K562 (cell line): Measurements from ENCODE around the gene AGK. TPM values are rescaled to one million over a fixed set of nuclear protein-coding genes. Genes with fewer than 3 reads are reported as not detected.

Source experiments
- CCNT2 ChIP-seq: IDR thresholded peaks from 2 replicates; pipeline ENCODE4 v1.6.1; 2011; ENCODE audit warnings: borderline replicate concordance, low read depth, mild to moderate bottlenecking, moderate library complexity, mixed read lengths, low read length; ENCODE audit not compliant: insufficient read length; ENCODE audit errors: extremely low read depth
- ETV6 ChIP-seq, 3 experiments: fragments of 150-350 bp in 1 of 3; sonication (generic) in 1 of 3; formaldehyde crosslinking in 1 of 3; IDR thresholded peaks; 2 replicates each; pipeline versions ENCODE4 v1.6.1 to v1.8.0; 2014 to 2022; ENCODE audit warnings: borderline replicate concordance in 2 of 3, low read depth in 2 of 3, antibody characterized with exemption in 1 of 3, low read length in 1 of 3, mild to moderate bottlenecking in 1 of 3, missing genetic modification reagents in 1 of 3
- GMEB1 ChIP-seq: fragments of 250-450 bp; sonication (Bioruptor Pico); IDR thresholded peaks from 2 replicates; pipeline ENCODE4 v1.4.0; 2020; ENCODE audit warnings: mild to moderate bottlenecking
- IRF9 ChIP-seq: fragments of 450-650 bp; IDR thresholded peaks from 2 replicates; pipeline ENCODE4 v1.6.1; 2016; ENCODE audit warnings: missing biosample characterization, missing genetic modification characterization
- L3MBTL2 ChIP-seq: fragments of 450-650 bp; IDR thresholded peaks from 2 replicates; pipeline ENCODE4 v1.6.1; 2016; ENCODE audit warnings: mild to moderate bottlenecking, moderate library complexity
- MIER1 ChIP-seq: fragments of 450-650 bp; IDR thresholded peaks from 2 replicates; pipeline ENCODE4 v1.6.1; 2016; ENCODE audit warnings: antibody characterized with exemption, mild to moderate bottlenecking, low read depth
- NBN ChIP-seq: fragments of 450-650 bp; IDR thresholded peaks from 2 replicates; pipeline ENCODE4 v1.6.1; 2016; ENCODE audit warnings: low read depth, mild to moderate bottlenecking
- POLR2G ChIP-seq: fragments of 200-400 bp; formaldehyde crosslinking; IDR thresholded peaks from 2 replicates; pipeline ENCODE4 v1.6.1; 2017; ENCODE audit warnings: low read depth, mild to moderate bottlenecking, antibody characterized with exemption, low read length, moderate library complexity
- RCOR1 ChIP-seq, 2 experiments: IDR thresholded peaks; 2 replicates each; pipeline ENCODE4 v1.6.1; 2012; ENCODE audit warnings: low read depth in 2 of 2, low read length in 2 of 2, borderline replicate concordance in 1 of 2, improper control_type of control experiment in 1 of 2
- TBP ChIP-seq: optimal IDR thresholded peaks from 2 replicates; pipeline ENCODE3; 2011; ENCODE audit warnings: low read depth, low read length, improper control_type of control experiment
- YY1 ChIP-seq, 3 experiments: IDR thresholded peaks; 2 replicates each; pipeline ENCODE4 v1.6.1; 2011; ENCODE audit warnings: low read length in 2 of 3, mild to moderate bottlenecking in 2 of 3, moderate library complexity in 2 of 3, borderline replicate concordance in 1 of 3, control low read depth in 1 of 3, low read depth in 1 of 3; ENCODE audit not compliant: insufficient read depth in 3 of 3, insufficient replicate concordance in 2 of 3, control insufficient read depth in 1 of 3, insufficient read length in 1 of 3; ENCODE audit errors: extremely low read depth in 1 of 3
- ZKSCAN1 ChIP-seq: fragments of 150-350 bp; IDR thresholded peaks from 2 replicates; pipeline ENCODE4 v1.6.1; 2016; ENCODE audit warnings: low read depth, low read length
- ZNF140 ChIP-seq: fragments of 250-450 bp; sonication (Bioruptor Pico); IDR thresholded peaks from 2 replicates; pipeline ENCODE4 v1.8.0; 2021; ENCODE audit warnings: moderate library complexity, mild to moderate bottlenecking, inconsistent platforms
- ZNF232 ChIP-seq: sonication (generic); formaldehyde crosslinking; IDR thresholded peaks from 2 replicates; pipeline ENCODE4 v1.8.0; 2022; ENCODE audit warnings: mild to moderate bottlenecking, missing genetic modification reagents
- ZNF277 ChIP-seq: fragments of 250-450 bp; sonication (Bioruptor Pico); IDR thresholded peaks from 2 replicates; pipeline ENCODE4 v1.8.0; 2022; ENCODE audit warnings: inconsistent platforms, mild to moderate bottlenecking, moderate library complexity, borderline replicate concordance
- ZNF584 ChIP-seq: fragments of 200-800 bp; sonication (Bioruptor generic); IDR thresholded peaks from 2 replicates; pipeline ENCODE4 v1.6.1; 2016; ENCODE audit warnings: low read depth, mild to moderate bottlenecking, missing genetic modification characterization, missing compliant biosample characterization
- ZNF586 ChIP-seq: fragments of 450-650 bp; formaldehyde crosslinking; conservative IDR thresholded peaks from 2 replicates; pipeline ENCODE4 v1.4.0; 2020; ENCODE audit warnings: mild to moderate bottlenecking, moderate library complexity
- ZNF780A ChIP-seq: fragments of 250-450 bp; sonication (Bioruptor Pico); IDR thresholded peaks from 2 replicates; pipeline ENCODE4 v1.5.0; 2021; ENCODE audit warnings: mild to moderate bottlenecking
- ZSCAN29 ChIP-seq: fragments of 450-650 bp; IDR thresholded peaks from 2 replicates; pipeline ENCODE4 v1.6.1; 2017
- polyA plus RNA-seq, 8 experiments: library from polyadenylated mRNA; depleted of rRNA in 4 of 8; stranded (reverse) in 5 of 8; unstranded in 3 of 8; fragments of >200 nt; fragmentation: Nextera tagmentation in 2 of 8; fragmentation: Illumina TruSeq in 1 of 8; extraction: Ambion mirVana in 2 of 8; extraction: Trizol in 1 of 8; gene quantifications; 2 replicates each; pipeline versions ENCODE4 v1.2.1 to v1.2.3, GENCODE V29; 2011 to 2014; ENCODE audit warnings: inconsistent platforms in 1 of 8, missing spikeins in 1 of 8
- total RNA-seq, 7 experiments: library from RNA; depleted of rRNA in 6 of 7; stranded (reverse); fragments of >200 nt in 6 of 7; fragmentation: Illumina TruSeq in 2 of 7; extraction: Trizol in 2 of 7; gene quantifications; 2 replicates each; pipeline versions ENCODE4 v1.2.1 to v1.2.3, GENCODE V29; 2011 to 2021; ENCODE audit warnings: low replicate concordance in 1 of 7
- TF ChIP-seq, protein P1 (sequence below): fragments of 250-450 bp; sonication (Bioruptor Pico); IDR thresholded peaks from 2 replicates; pipeline ENCODE4 v1.6.1; 2021; ENCODE audit warnings: mild to moderate bottlenecking
- TF ChIP-seq, protein P2 (sequence below): sonication (generic); formaldehyde crosslinking; IDR thresholded peaks from 2 replicates; pipeline ENCODE4 v1.8.0; 2022; ENCODE audit warnings: mild to moderate bottlenecking, missing genetic modification reagents

AGK gene
- total and polyA plus RNA-seq, 9 of the 15 experiments (the other 6 are each of a cell fraction or from before 2014, with no cell fraction given): 50.7 to 128 (median 71.8) TPM

- TF ChIP-seq ZNF277 (CRISPR knock-in tag) (no peak), ZKSCAN1 (peak; percentile 44; the same call in 1 of the 2 replicates), YY1 (IDR thresholded peaks at IDR 0.05; ENCODE audit: borderline replicate concordance in 1 of 3, control insufficient read depth in 1 of 3, extremely low read depth in 1 of 3, insufficient read depth in 3 of 3, insufficient read length in 1 of 3, insufficient replicate concordance in 2 of 3, low read depth in 1 of 3, low read length in 2 of 3) (peak in 2 of 3 experiments; percentile 62 to 75), ZNF780A (CRISPR knock-in tag) (no peak), GMEB1 (0 out of 2 replicates have a peak, but pooled peaks have one; percentile 42), NBN (0 out of 2 replicates have a peak, but pooled peaks have one; percentile 75), IRF9 (no peak), ZNF584 (CRISPR knock-in tag) (peak; percentile 59; the same call in 1 of the 2 replicates), ZNF140 (CRISPR knock-in tag) (no peak), POLR2G (peak; percentile 100), ZSCAN29 (no peak), ETV6 (IDR thresholded peaks at IDR 0.05; ENCODE audit: borderline replicate concordance in 1 of 2, low read depth in 2 of 2, low read length in 1 of 2) (peak in 1 of 2 experiments; percentile 35; a peak in 1 of 4 replicates), ETV6 (CRISPR knock-in tag; IDR thresholded peaks at IDR 0.05; ENCODE audit: borderline replicate concordance) (0 out of 2 replicates have a peak, but pooled peaks have one; percentile 26), ZNF586 (CRISPR knock-in tag) (no peak), ZNF232 (peak; percentile 69; the same call in 1 of the 2 replicates), TBP (peak; percentile 93), CCNT2 (peak; percentile 75), L3MBTL2 (peak; percentile 84), MIER1 (no peak), RCOR1 (IDR thresholded peaks at IDR 0.05; ENCODE audit: borderline replicate concordance in 1 of 2, low read depth in 2 of 2, low read length in 2 of 2) (peak in 1 of 2 experiments; percentile 76; a peak in 2 of 4 replicates)
- TF ChIP-seq, protein P1, sequence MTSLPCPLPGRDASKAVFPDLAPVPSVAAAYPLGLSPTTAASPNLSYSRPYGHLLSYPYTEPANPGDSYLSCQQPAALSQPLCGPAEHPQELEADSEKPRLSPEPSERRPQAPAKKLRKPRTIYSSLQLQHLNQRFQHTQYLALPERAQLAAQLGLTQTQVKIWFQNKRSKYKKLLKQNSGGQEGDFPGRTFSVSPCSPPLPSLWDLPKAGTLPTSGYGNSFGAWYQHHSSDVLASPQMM (CRISPR knock-in tag): no peak
- TF ChIP-seq, protein P2, sequence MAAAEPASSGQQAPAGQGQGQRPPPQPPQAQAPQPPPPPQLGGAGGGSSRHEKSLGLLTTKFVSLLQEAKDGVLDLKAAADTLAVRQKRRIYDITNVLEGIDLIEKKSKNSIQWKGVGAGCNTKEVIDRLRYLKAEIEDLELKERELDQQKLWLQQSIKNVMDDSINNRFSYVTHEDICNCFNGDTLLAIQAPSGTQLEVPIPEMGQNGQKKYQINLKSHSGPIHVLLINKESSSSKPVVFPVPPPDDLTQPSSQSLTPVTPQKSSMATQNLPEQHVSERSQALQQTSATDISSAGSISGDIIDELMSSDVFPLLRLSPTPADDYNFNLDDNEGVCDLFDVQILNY: peak; percentile 96
Observed at GRCh38 chr7:141551094-141551781, at the start of gene AGK (continued).
